ENCODE results near the gene ITGAL. TPM values are rescaled to one million over a fixed set of nuclear protein-coding genes. Genes with fewer than 3 reads are reported as not detected.

Gene ITGAL
- total and polyA plus RNA-seq, 2 of the 13 experiments (the other 11 are each of a cell fraction or from before 2014, with no cell fraction given), result 0.86 to 1.2 TPM

GRCh38 chr16:30535777-30536190 lies 63.2 kb downstream of the ITGAL start (continued):
- TF ChIP-seq ZNF609 (CRISPR knock-in tag; IDR thresholded peaks at IDR 0.05; ENCODE audit: borderline replicate concordance), result peak; percentile 46; the same call in 1 of the 2 replicates
- TF ChIP-seq DNMT3B (CRISPR knock-in tag; conservative IDR thresholded peaks at IDR 0.05), result peak; percentile 77; the same call in 1 of the 2 replicates
- TF ChIP-seq POGK (CRISPR knock-in tag; conservative IDR thresholded peaks at IDR 0.05), result 0 out of 2 replicates have a peak, but pooled peaks have one; percentile 44
- TF ChIP-seq MTERF4 (CRISPR knock-in tag; IDR thresholded peaks at IDR 0.05), result no peak; the same call in 1 of the 2 replicates
- no peak for TF ChIP-seq ZFP36 (IDR thresholded peaks at IDR 0.05; ENCODE audit: borderline replicate concordance, low read depth, low read length, partially characterized antibody)
- peak; percentile 78; the same call in 1 of the 2 replicates for TF ChIP-seq ZNF232 (CRISPR knock-in tag; IDR thresholded peaks at IDR 0.05; ENCODE audit: borderline replicate concordance)
- 0 out of 2 replicates have a peak, but pooled peaks have one; percentile 93 for TF ChIP-seq ZNF446 (CRISPR knock-in tag; IDR thresholded peaks at IDR 0.05)
- no peak for TF ChIP-seq ZBTB8A (CRISPR knock-in tag; IDR thresholded peaks at IDR 0.05; ENCODE audit: borderline replicate concordance, low read depth)
- no peak for TF ChIP-seq SKI (IDR thresholded peaks at IDR 0.05; ENCODE audit: partially characterized antibody)
- TF ChIP-seq AGO2 (optimal IDR thresholded peaks at IDR 0.05; ENCODE audit: low read depth, low read length), result peak; percentile 32
- peak; percentile 60; the same call in 1 of the 2 replicates for TF ChIP-seq ZNF615 (CRISPR knock-in tag; IDR thresholded peaks at IDR 0.05; ENCODE audit: borderline replicate concordance)
- TF ChIP-seq MEF2D (CRISPR knock-in tag; IDR thresholded peaks at IDR 0.05), result peak; percentile 88
- no peak for TF ChIP-seq XRCC5 (optimal IDR thresholded peaks at IDR 0.05; ENCODE audit: low read length)
- TF ChIP-seq ZMYM3 (CRISPR knock-in tag; IDR thresholded peaks at IDR 0.05), result peak; percentile 70
- TF ChIP-seq SP4 (CRISPR knock-in tag; IDR thresholded peaks at IDR 0.05), result 0 out of 2 replicates have a peak, but pooled peaks have one; percentile 20
- 0 out of 2 replicates have a peak, but pooled peaks have one; percentile 51 for TF ChIP-seq TSC22D2 (CRISPR knock-in tag; IDR thresholded peaks at IDR 0.05; ENCODE audit: borderline replicate concordance)
